Body of pancreas (tissue), 4 donors: Measurements from ENCODE around the gene PKP3. TPM values are rescaled to one million over a fixed set of nuclear protein-coding genes. Genes with fewer than 3 reads are reported as not detected.

Experiments
- ATAC-seq: fragments of 150-250 bp; one replicate; pipeline ENCODE4 v1.9.1; 2016
- DNase-seq, 4 donors: peaks; one replicate each; pipeline ENCODE4 v3.0.0-alpha.2; 2019
- H3K27ac ChIP-seq, 4 donors: fragments of 200-600 bp; sonication (generic); 1 replicate in 3 of 4; 2 replicates in 1 of 4; pipeline versions ENCODE4 v1.5.1 to v1.6.1; 2016 to 2019; ENCODE audit warnings: mild to moderate bottlenecking in 1 of 4, mixed read lengths in 1 of 4, moderate library complexity in 1 of 4
- H3K27me3 ChIP-seq, 2 donors: fragments of 200-600 bp; sonication (generic); one replicate each; pipeline ENCODE4 v1.6.0; 2016; ENCODE audit warnings: mild to moderate bottlenecking in 1 of 2
- H3K36me3 ChIP-seq, 2 donors: fragments of 200-600 bp; sonication (generic); replicated peaks in 1 of 2; 2 replicates each; pipeline ENCODE4 v1.5.1; 2016; ENCODE audit warnings: low read depth in 2 of 2; ENCODE audit not compliant: insufficient read depth in 1 of 2
- H3K4me1 ChIP-seq: fragments of 200-600 bp; sonication (generic); one replicate; pipeline ENCODE4 v1.6.0; 2016
- H3K4me3 ChIP-seq, 2 donors: fragments of 200-600 bp; sonication (generic); 1 replicate in 1 of 2; 2 replicates in 1 of 2; pipeline ENCODE4 v1.5.1; 2016 to 2019
- H3K9me3 ChIP-seq, 3 donors: fragments of 200-600 bp; sonication (generic); 1 replicate in 2 of 3; 2 replicates in 1 of 3; pipeline ENCODE4 v1.5.1; 2016
- CTCF ChIP-seq, 7 experiments: fragments of 450-650 bp in 4 of 7; fragments of 200-600 bp in 3 of 7; sonication (generic) in 3 of 7; IDR thresholded peaks; one replicate each; pipeline ENCODE4 v1.5.1; 2016 to 2019; ENCODE audit warnings: antibody characterized with exemption in 7 of 7
- POLR2A ChIP-seq, 3 donors: fragments of 450-650 bp; IDR thresholded peaks; one replicate each; pipeline ENCODE4 v1.6.1; 2016; ENCODE audit warnings: antibody characterized with exemption in 3 of 3, mild to moderate bottlenecking in 2 of 3
- WGBS, 2 donors: methylation state at CpG; one replicate each; pipeline ENCODE4 v1.1.5; 2017; 5-methylcytosine and 5-hydroxymethylcytosine counted together
- intact Hi-C: fragments of 100-400 bp; cut with DNase I; formaldehyde crosslinking; loops from one replicate; pipeline ENCODE4 v1.15.1; 2023
- total RNA-seq, 2 donors: library from RNA; depleted of rRNA; stranded (reverse); fragments of >200 nt; gene quantifications; one replicate each; pipeline ENCODE4 v1.1.0, GENCODE V29; 2016

Gene PKP3
- total RNA-seq, 2 donors from 2014 or later, result 46.2 to 48.8 TPM

- Histone ChIP-seq H3K4me3 (peak overlapping the region in 1 of 2 donors; percentile 14), H3K27me3 (no peaks in the 10 kb centered on the region), H3K9me3 (no peaks in the 10 kb centered on the region), H3K27ac (peak overlapping the region; percentile 50 to 82 (median 65)), H3K36me3 (peaks cover 0 to 4% of the 10 kb centered on the region in 2 donors), H3K4me1 (peaks cover 28% of the 10 kb centered on the region)
- peak; percentile 72 for ATAC-seq
- peak; percentile 70 to 87 (median 77) for DNase-seq
- 22 to 80% methylated on average over 2 to 59 of the region's 91 CpGs for WGBS, 2 donors
- TF ChIP-seq CTCF (IDR thresholded peaks at IDR 0.05), result peak in 2 of 7 experiments; percentile 6 to 13
- no peak for TF ChIP-seq POLR2A (IDR thresholded peaks at IDR 0.05)
- intact Hi-C loops, result no loop called here
Measured at GRCh38 chr11:406796-407650, 13.0 kb downstream of the PKP3 start.

GRCh38 chr11:407651-408123 lies 13.7 kb downstream of the PKP3 start:
- intact Hi-C loops, result no loop called here
- DNase-seq (no peak), ATAC-seq (peak; percentile 3)
- Histone ChIP-seq H3K27ac (peak overlapping the region in 3 of 4 donors; percentile 28 to 71 (median 70)), H3K27me3 (no peaks in the 10 kb centered on the region), H3K4me3 (no peak overlapping the region), H3K9me3 (no peaks in the 10 kb centered on the region), H3K4me1 (peaks cover 28% of the 10 kb centered on the region), H3K36me3 (peaks cover 0 to 4% of the 10 kb centered on the region in 2 donors)
- no peak for TF ChIP-seq CTCF (IDR thresholded peaks at IDR 0.05)
- TF ChIP-seq POLR2A (IDR thresholded peaks at IDR 0.05), result no peak
- WGBS, 2 donors, result 78 to 100% methylated on average over 1 to 28 of the region's 28 CpGs

- Histone ChIP-seq H3K27me3 (no peaks in the 10 kb centered on the region), H3K4me1 (peaks cover 28% of the 10 kb centered on the region), H3K36me3 (peaks cover 0 to 4% of the 10 kb centered on the region in 2 donors), H3K9me3 (no peaks in the 10 kb centered on the region), H3K4me3 (no peak overlapping the region), H3K27ac (peak overlapping the region in 1 of 4 donors; percentile 18)
- no peak for ATAC-seq
- intact Hi-C loops, result no loop called here
- DNase-seq, result peak in 1 of 4 donors; percentile 14
- TF ChIP-seq POLR2A (IDR thresholded peaks at IDR 0.05), result no peak
- TF ChIP-seq CTCF (IDR thresholded peaks at IDR 0.05), result no peak
- WGBS, 2 donors, result 87 to 92% methylated on average over 4 to 14 of the region's 15 CpGs
Measured at GRCh38 chr11:408154-409007, 14.4 kb downstream of the PKP3 start.

- intact Hi-C loops, result no loop called here
- WGBS, 2 donors, result 86% methylated on average over 6 of the region's 7 CpGs; no CpG with 5 or more reads in 1 of the 2 donors
- Histone ChIP-seq H3K4me1 (peaks cover 28% of the 10 kb centered on the region), H3K4me3 (no peak overlapping the region), H3K9me3 (no peaks in the 10 kb centered on the region), H3K36me3 (no peaks in the 10 kb centered on the region), H3K27me3 (no peaks in the 10 kb centered on the region), H3K27ac (peak overlapping the region in 1 of 4 donors; percentile 38)
- DNase-seq, result peak in 1 of 4 donors; percentile 12
- no peak for ATAC-seq
- TF ChIP-seq CTCF (IDR thresholded peaks at IDR 0.05) (no peak), POLR2A (IDR thresholded peaks at IDR 0.05) (no peak)
Measured at GRCh38 chr11:409008-409599, 15.1 kb downstream of the PKP3 start.
